Left lobe of liver (tissue), 2 donors: ENCODE data around the gene C5orf58. TPM values are rescaled to one million over a fixed set of nuclear protein-coding genes. Genes with fewer than 3 reads are reported as not detected.

Experiments
- ATAC-seq: fragments of 200-7000 bp; cut with Tn5 transposase; one replicate; pipeline ENCODE4 v1.9.1; 2020; ENCODE audit warnings: mild to moderate bottlenecking, moderate library complexity
- DNase-seq: peaks from one replicate; pipeline ENCODE4 v3.0.0-alpha.2; 2020; ENCODE audit warnings: low spot score
- total RNA-seq: library from RNA; stranded (reverse); gene quantifications from one replicate; pipeline ENCODE4 v1.2.1, GENCODE V29; 2021
- donor health status: DM: no; HTN: no; CAD: no; lungs with moderate emphysema.
- donor health status: DM: no; HTN: yes; CAD: no.

The C5orf58 gene
- total RNA-seq, 1 donor from 2014 or later: not detected

- no peak for ATAC-seq
- DNase-seq: no peak
Observed at GRCh38 chr5:170252720-170253350, 20.1 kb downstream of the C5orf58 start.

GRCh38 chr5:170254056-170254455 is 21.3 kb downstream of the C5orf58 start:
- DNase-seq (no peak), ATAC-seq (no peak)

DNA sequence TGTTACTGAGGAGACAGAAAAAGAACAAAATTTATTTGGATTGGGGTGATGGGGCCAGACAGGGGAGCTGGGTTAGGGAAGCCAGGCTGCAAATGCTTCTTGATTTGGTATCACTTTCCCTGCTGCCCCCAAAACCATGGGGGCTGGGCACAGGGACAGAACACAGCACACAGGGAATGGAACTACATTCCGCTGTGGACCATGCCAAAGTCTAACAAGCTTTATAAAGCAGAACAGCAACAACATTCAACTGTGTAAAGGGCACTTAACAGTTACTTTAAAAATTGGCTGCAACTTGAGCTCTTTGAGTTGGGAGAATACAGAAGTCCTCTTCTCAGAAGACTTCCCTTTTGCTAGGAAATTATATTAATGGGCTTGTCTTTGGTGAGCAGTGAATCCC is 23.8 kb downstream of the C5orf58 start:
- no peak for ATAC-seq

DNA sequence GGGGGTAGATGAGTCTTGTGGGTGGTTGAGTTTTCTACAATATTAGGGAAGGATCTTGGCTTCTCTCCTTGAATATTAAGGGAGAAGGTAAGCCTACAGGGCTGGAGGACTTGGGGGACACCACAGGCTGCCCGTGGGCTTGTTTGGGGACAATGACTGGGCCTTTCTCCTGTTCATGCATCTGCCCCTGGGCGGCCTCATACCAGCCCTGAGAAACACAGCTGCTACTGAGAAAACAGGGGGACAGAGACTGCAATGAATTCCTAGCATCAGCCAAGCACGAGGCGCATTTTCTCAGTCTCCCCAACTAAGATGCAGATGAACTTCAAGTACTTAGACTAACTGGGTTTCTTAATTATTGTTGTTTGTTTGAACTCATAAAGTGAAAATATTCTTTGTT is 24.6 kb downstream of the C5orf58 start:
- DNase-seq (no peak), ATAC-seq (no peak)

More for the DNA sequence above, 23.8 kb downstream of the C5orf58 start:
- no peak for DNase-seq

- ATAC-seq: no peak
- no peak for DNase-seq
Observed at GRCh38 chr5:170261528-170262043, 28.8 kb downstream of the C5orf58 start.

DNA sequence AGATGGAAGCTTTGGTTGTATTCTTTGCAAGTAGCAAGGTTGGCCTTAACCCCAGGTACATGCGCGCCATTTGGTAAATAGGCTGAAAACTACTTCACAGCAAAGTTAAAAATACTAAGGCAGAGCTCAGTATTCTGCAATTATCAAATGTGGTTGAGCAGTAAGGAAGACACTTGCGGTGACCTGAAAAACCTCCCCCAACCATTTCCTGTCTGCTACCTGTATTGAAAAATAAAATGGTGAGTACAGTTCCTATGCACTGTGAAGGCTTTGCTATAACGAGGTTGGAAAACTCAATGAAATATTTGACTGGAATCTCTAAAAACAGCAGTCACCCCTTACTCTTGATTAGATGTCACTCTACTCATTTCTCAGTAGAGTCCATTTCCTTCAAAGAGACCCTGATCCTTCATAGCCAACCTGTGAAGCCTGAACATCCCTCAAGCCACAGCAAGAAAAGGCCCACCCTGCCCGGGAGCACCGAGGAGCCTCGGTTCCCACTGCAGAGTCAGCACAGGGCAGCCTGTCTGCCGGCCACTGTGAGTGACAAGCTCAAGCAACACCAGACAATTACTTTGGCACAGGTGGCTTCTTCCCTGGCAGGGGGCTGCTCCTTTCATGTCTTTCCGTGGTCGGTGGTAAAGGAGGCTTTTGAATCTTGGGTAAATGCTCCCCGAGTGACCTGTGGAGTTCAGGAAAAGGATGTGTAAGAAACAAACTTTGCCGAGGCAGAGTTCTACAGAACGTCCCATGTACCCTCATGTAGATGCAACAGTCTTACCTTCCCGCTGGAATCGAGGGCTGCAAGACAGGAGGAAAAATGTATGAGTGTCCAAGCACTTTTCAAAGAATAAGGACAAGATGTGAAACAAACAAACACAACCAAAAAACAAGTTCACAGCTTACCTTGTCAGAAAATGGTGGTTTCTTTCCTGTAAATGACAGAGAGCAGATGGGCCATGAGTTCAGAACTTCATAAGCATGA is 29.6 kb downstream of the C5orf58 start:
- DNase-seq (no peak), ATAC-seq (no peak)

GRCh38 chr5:170263906-170264305 is 31.1 kb downstream of the C5orf58 start:
- no peak for ATAC-seq
- no peak for DNase-seq

DNA sequence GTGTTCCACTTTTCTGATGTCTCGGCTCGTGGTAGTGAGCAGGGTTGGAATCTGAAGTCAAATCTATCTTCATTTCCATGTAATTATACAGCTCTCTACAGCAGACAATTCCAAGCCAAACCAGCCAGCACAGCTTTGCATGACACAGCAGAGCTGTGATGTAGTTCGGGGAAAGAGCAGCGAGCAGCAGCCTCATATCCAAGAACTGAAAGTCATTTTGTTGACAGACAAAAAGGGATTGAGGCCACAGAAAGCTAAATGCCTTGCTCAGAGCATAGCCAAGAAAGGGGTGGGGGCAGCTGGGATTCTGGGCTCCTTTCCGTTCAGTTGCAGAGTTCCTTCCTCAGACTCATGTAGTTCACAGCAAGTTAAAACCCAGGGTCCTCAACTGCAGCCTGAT is 32.7 kb downstream of the C5orf58 start:
- no peak for DNase-seq
- no peak for ATAC-seq

GRCh38 chr5:170266570-170267381 is 34.0 kb downstream of the C5orf58 start:
- no peak for DNase-seq
- ATAC-seq: no peak

DNA sequence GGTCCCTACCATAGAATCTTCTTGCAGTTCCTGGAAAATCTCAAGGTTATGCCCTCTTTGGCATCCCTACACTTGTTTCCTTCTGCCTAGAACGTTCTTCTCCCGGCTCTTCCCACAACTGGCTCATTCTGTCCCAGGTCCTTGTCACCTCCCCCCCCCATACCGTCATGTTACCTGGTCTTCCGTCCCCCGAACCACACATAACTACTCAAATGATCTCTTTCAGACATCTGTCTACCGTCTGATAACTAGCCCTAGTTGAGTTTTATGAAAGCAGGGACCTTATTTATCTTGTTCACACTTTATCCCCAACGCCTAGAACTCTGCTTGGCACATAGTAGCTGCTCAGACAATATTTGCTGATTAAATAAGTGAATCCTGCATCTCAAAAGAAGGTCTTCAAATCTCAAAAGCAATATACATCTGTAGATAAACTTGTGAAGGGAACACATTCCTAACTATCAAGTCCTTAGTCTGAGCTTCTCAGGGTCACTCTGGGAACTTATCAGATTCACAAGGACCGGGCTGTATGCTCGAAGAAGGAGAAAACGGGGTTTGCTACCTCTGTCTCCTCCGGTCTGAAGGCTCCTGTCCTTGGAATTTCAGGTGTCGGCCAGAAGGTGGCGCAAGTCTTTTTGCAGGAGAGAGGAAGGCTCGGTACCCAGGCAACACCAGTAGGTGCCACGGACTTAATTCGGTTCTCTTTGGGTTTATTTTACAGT is 34.8 kb downstream of the C5orf58 start:
- ATAC-seq (peak; percentile 88), DNase-seq (peak; percentile 69)

GRCh38 chr5:170268153-170268689 is 35.4 kb downstream of the C5orf58 start:
- no peak for DNase-seq
- ATAC-seq: no peak

DNA sequence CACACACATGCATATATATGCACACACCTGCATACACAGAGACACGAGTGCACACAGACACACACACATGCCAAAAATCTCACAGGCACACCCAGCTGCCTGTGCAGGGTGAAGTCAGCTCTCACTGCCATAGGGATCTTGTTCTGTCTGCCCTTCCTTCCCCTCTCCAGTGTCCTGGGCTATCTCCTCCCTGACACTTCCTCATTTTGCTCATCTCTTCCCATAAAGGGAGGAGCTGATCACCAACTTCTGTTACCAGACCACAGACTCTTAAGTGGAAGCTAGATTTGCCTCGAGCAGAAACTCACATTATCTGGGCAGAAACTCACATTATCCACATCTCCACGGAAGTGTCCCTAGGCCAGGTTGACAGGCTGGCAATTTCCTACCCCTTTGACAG is 36.1 kb downstream of the C5orf58 start:
- DNase-seq: no peak
- ATAC-seq: peak; percentile 54

- ATAC-seq (no peak), DNase-seq (no peak)
Observed at GRCh38 chr5:170269579-170269978, 36.8 kb downstream of the C5orf58 start.

- no peak for ATAC-seq
- no peak for DNase-seq
Observed at GRCh38 chr5:170270293-170271069, 37.7 kb downstream of the C5orf58 start.

GRCh38 chr5:170273968-170274710 is 41.4 kb downstream of the C5orf58 start:
- DNase-seq: no peak

DNA sequence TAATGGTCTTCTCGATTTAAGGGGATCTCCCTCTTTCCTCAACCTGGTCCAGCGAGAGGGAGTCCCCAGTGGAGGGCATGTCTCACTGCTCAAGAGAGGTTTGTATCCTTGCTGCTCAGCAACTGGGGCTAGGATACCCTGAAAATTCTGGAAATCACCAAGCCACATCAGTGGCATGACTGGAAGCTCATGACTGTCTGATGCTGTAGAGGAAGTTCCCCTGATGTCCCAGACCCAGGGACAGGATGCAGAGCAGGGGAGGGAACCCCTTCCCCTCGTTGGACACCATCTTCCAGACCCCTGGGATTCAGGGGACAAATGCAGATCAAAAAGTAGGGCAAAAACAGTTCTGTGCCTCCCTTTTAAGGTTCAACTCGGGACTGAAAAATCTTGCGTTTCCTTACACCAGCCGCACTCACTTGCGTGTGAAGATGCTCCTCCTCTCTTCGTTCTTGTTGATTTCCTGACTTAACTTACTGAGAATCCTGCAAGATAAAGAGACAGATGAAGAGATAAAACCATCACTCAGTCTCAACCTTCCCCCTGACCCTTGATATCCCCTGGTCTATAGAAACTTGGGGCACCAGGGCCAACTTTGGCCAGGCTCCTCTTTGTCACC is 42.7 kb downstream of the C5orf58 start:
- ATAC-seq: no peak
- DNase-seq: no peak

More at GRCh38 chr5:170273968-170274710, 41.4 kb downstream of the C5orf58 start:
- ATAC-seq: peak; percentile 49

GRCh38 chr5:170276140-170276539 is 43.4 kb downstream of the C5orf58 start:
- no peak for DNase-seq
- no peak for ATAC-seq

DNA sequence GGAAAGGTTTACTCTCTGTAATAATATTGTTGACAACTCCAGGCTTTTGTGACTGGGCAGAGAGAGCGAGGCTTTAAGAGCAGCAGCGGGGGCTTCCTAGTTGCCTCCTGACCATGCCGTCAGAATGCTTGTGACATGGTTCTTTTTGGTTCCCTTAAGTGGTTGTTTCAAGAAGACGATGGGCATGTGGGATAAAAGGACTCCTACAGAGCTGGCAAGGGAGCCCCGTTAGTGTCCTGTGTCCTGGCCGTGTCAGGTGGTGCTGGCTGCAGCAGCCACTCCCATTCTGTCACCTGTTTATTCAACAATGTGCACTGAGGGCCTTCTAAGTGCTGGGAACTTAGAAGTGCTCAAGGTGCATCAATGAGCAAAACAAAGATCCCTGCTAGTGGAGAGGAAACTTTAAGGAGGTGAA is 45.1 kb downstream of the C5orf58 start:
- ATAC-seq (no peak), DNase-seq (no peak)
